GM23338 (cell line): ENCODE data around the gene RANBP1. TPM values are rescaled to one million over a fixed set of nuclear protein-coding genes. Genes with fewer than 3 reads are reported as not detected.

Experiments used
- ATAC-seq: fragments of 200-7000 bp; cut with Tn5 transposase; 3 replicates; pipeline ENCODE4 v1.9.1; 2020
- DNase-seq: peaks from one replicate; pipeline ENCODE4 v3.0.0-alpha.2; 2015; ENCODE audit warnings: low spot score
- H2AFZ ChIP-seq: fragments of 200-600 bp; sonication (generic); 2 replicates; pipeline ENCODE4 v1.8.0; 2016; ENCODE audit warnings: antibody characterized with exemption, mild to moderate bottlenecking, moderate library complexity
- H3F3A ChIP-seq: fragments of 200-600 bp; sonication (generic); replicated peaks from 2 replicates; pipeline ENCODE4 v1.8.0; 2017; ENCODE audit warnings: antibody characterized with exemption, mixed run types, low read depth
- H3K27ac ChIP-seq: fragments of 200-600 bp; sonication (generic); 2 replicates; pipeline ENCODE4 v1.6.1; 2016; ENCODE audit warnings: low read depth
- H3K27me3 ChIP-seq: fragments of 200-600 bp; sonication (generic); 2 replicates; pipeline ENCODE4 v1.8.0; 2016; ENCODE audit warnings: mild to moderate bottlenecking, mixed run types, moderate library complexity; ENCODE audit not compliant: insufficient read depth
- H3K36me3 ChIP-seq: fragments of 200-600 bp; sonication (generic); 2 replicates; pipeline ENCODE4 v1.8.0; 2016; ENCODE audit warnings: mild to moderate bottlenecking; ENCODE audit not compliant: insufficient read depth
- H3K4me1 ChIP-seq: fragments of 200-600 bp; sonication (generic); 2 replicates; pipeline ENCODE4 v1.8.0; 2016; ENCODE audit warnings: mild to moderate bottlenecking, moderate library complexity; ENCODE audit not compliant: insufficient read depth
- H3K4me2 ChIP-seq: fragments of 200-600 bp; sonication (generic); 2 replicates; pipeline ENCODE4 v1.7.1; 2017; ENCODE audit warnings: mixed run types
- H3K4me3 ChIP-seq: fragments of 200-600 bp; sonication (generic); 2 replicates; pipeline ENCODE4 v1.6.1; 2016; ENCODE audit warnings: mixed run types
- H3K79me2 ChIP-seq: fragments of 200-600 bp; sonication (generic); replicated peaks from 2 replicates; pipeline ENCODE4 v1.8.0; 2017; ENCODE audit warnings: mild to moderate bottlenecking; ENCODE audit not compliant: insufficient read depth
- H3K9me2 ChIP-seq: fragments of 200-600 bp; sonication (generic); 2 replicates; pipeline ENCODE4 v1.8.0; 2017; ENCODE audit not compliant: insufficient read depth
- H4K20me1 ChIP-seq: fragments of 200-600 bp; sonication (generic); replicated peaks from 2 replicates; pipeline ENCODE4 v1.8.0; 2017; ENCODE audit warnings: mild to moderate bottlenecking; ENCODE audit not compliant: insufficient read depth
- H3K27ac Mint-ChIP-seq: 2 replicates; pipeline ENCODE4 v1.8.0; 2020; ENCODE audit warnings: inconsistent platforms, mild to moderate bottlenecking, moderate library complexity, mixed read lengths
- H3K27me3 Mint-ChIP-seq: 3 replicates; pipeline ENCODE4 v1.8.0; 2022; ENCODE audit warnings: low read depth, mild to moderate bottlenecking, moderate library complexity, mixed read lengths, inconsistent platforms; ENCODE audit not compliant: insufficient read depth, poor library complexity
- H3K36me3 Mint-ChIP-seq: 3 replicates; pipeline ENCODE4 v1.8.0; 2021; ENCODE audit warnings: low read depth, mild to moderate bottlenecking, inconsistent platforms, moderate library complexity, mixed read lengths
- H3K4me1 Mint-ChIP-seq: 3 replicates; pipeline ENCODE4 v1.8.0; 2020; ENCODE audit warnings: mild to moderate bottlenecking, inconsistent platforms, mixed read lengths
- H3K4me3 Mint-ChIP-seq: 3 replicates; pipeline ENCODE4 v1.8.0; 2021; ENCODE audit warnings: moderate library complexity, mild to moderate bottlenecking, inconsistent platforms, mixed read lengths
- H3K9me3 Mint-ChIP-seq: 3 replicates; pipeline ENCODE4 v1.8.0; 2020; ENCODE audit warnings: moderate library complexity, mild to moderate bottlenecking, inconsistent platforms, mixed read lengths
- CTCF ChIP-seq, 2 experiments: fragments of 200-600 bp in 1 of 2; sonication (generic) in 1 of 2; conservative IDR thresholded peaks; 2 replicates each; pipeline versions ENCODE4 v1.5.1 to v1.6.1; 2016 to 2017; ENCODE audit warnings: antibody characterized with exemption in 2 of 2, low read depth in 2 of 2, mild to moderate bottlenecking in 2 of 2, moderate library complexity in 1 of 2
- EZH2 ChIP-seq: fragments of 200-600 bp; sonication (generic); IDR thresholded peaks from one replicate; pipeline ENCODE4 v1.8.0; 2017; ENCODE audit warnings: antibody characterized with exemption, mild to moderate bottlenecking, low read depth; ENCODE audit not compliant: unreplicated experiment
- STAT1 ChIP-seq: IDR thresholded peaks from one replicate; pipeline ENCODE4 v1.6.1; 2016; ENCODE audit warnings: antibody characterized with exemption; ENCODE audit not compliant: unreplicated experiment
- ZNF331 ChIP-seq: fragments of 250-450 bp; sonication (Bioruptor Pico); IDR thresholded peaks from 2 replicates; pipeline ENCODE4 v1.5.0; 2020; ENCODE audit warnings: low read depth, mild to moderate bottlenecking, moderate library complexity
- ZNF462 ChIP-seq: fragments of 250-450 bp; sonication (Bioruptor Pico); IDR thresholded peaks from 2 replicates; pipeline ENCODE4 v1.5.0; 2020; ENCODE audit warnings: mild to moderate bottlenecking, moderate library complexity
- polyA plus RNA-seq: library from polyadenylated mRNA; unstranded; fragments of >200 nt; fragmentation: Nextera tagmentation; extraction: Ambion mirVana; gene quantifications from 2 replicates; pipeline ENCODE4 v1.2.1, GENCODE V29; 2016
- total RNA-seq: library from RNA; depleted of rRNA; stranded (reverse); fragments of >200 nt; shearing (Covaris generic); gene quantifications from 2 replicates; pipeline ENCODE4 v1.2.3, GENCODE V29; 2014

Gene RANBP1
- total and polyA plus RNA-seq, 2 experiments from 2014 or later: 1,014 to 1,206 TPM

- TF ChIP-seq ZNF462 (CRISPR knock-in tag): no peak
- TF ChIP-seq CTCF (conservative IDR thresholded peaks at IDR 0.05; ENCODE audit: low read depth in 2 of 2): no peak
- TF ChIP-seq STAT1: no peak
- TF ChIP-seq ZNF331 (CRISPR knock-in tag): no peak
Observed at GRCh38 chr22:20127869-20128618, 12.1 kb downstream of the RANBP1 start (continued).

- H3K4me3 Mint-ChIP-seq: no peak overlapping the region
- H3K79me2 ChIP-seq: peaks cover 16% of the 10 kb centered on the region
- H2AFZ ChIP-seq: no peak overlapping the region
- TF ChIP-seq EZH2: no peak
- no peaks in the 10 kb centered on the region; the same call in 1 of the 2 replicates for H3K4me1 ChIP-seq
- no peaks in the 10 kb centered on the region for H3K9me2 ChIP-seq
- peaks cover 17% of the 10 kb centered on the region for H4K20me1 ChIP-seq
- peaks cover 49% of the 10 kb centered on the region for H3K36me3 Mint-ChIP-seq
- no peaks in the 10 kb centered on the region for H3K27me3 ChIP-seq
- H3K9me3 Mint-ChIP-seq: no peaks in the 10 kb centered on the region
- ATAC-seq (no peak), DNase-seq (no peak)
- peaks cover 2% of the 10 kb centered on the region; the same call in 1 of the 3 replicates for H3K4me1 Mint-ChIP-seq
- H3K4me3 ChIP-seq: no peak overlapping the region
- peaks cover 15% of the 10 kb centered on the region; the same call in 1 of the 2 replicates for H3K36me3 ChIP-seq
- H3F3A ChIP-seq: peaks cover 46% of the 10 kb centered on the region
- no peak overlapping the region for H3K4me2 ChIP-seq
- H3K27ac ChIP-seq: peak overlapping the region; percentile 74
- peaks cover 15% of the 10 kb centered on the region for H3K27me3 Mint-ChIP-seq
- H3K27ac Mint-ChIP-seq: no peak overlapping the region
Observed at GRCh38 chr22:20128619-20128901, 12.7 kb downstream of the RANBP1 start.
